Neural cell (in vitro differentiated cells): Measurements from ENCODE around the gene C1QTNF1. TPM values are rescaled to one million over a fixed set of nuclear protein-coding genes. Genes with fewer than 3 reads are reported as not detected.

Experiments
- H2AFZ ChIP-seq: fragments of 200-600, 300-800 bp; sonication (generic), shearing (Covaris generic); 2 replicates; pipeline ENCODE4 v1.6.0; 2014; ENCODE audit warnings: low read depth, mild to moderate bottlenecking, antibody characterized with exemption, low read length, moderate library complexity
- H3F3A ChIP-seq: fragments of 200-600 bp; shearing (Covaris generic); 2 replicates; pipeline ENCODE4 v1.6.1; 2016; ENCODE audit warnings: mild to moderate bottlenecking, moderate library complexity, mixed read lengths, antibody characterized with exemption, low read length; ENCODE audit not compliant: insufficient read depth, poor library complexity, severe bottlenecking
- H3K27ac ChIP-seq: fragments of 200-600, 300-800 bp; sonication (generic), shearing (Covaris generic); 2 replicates; pipeline ENCODE4 v1.5.1; 2014; ENCODE audit warnings: mild to moderate bottlenecking, low read length, moderate library complexity
- H3K27me3 ChIP-seq: fragments of 300-800, 200-600 bp; sonication (generic), shearing (Covaris generic); 2 replicates; pipeline ENCODE4 v1.6.0; 2014; ENCODE audit warnings: mild to moderate bottlenecking, low read depth, low read length, moderate library complexity; ENCODE audit not compliant: insufficient read depth
- H3K36me3 ChIP-seq: fragments of 300-800, 200-600 bp; sonication (generic), shearing (Covaris generic); 2 replicates; pipeline ENCODE4 v1.5.1; 2014; ENCODE audit warnings: mild to moderate bottlenecking, antibody characterized with exemption, low read length, moderate library complexity; ENCODE audit not compliant: insufficient read depth
- H3K4me2 ChIP-seq: fragments of 300-800, 200-600 bp; sonication (generic), shearing (Covaris generic); 2 replicates; pipeline ENCODE4 v1.6.0; 2014; ENCODE audit warnings: mild to moderate bottlenecking, low read length
- H3K4me3 ChIP-seq: fragments of 300-800, 200-600 bp; sonication (generic), shearing (Covaris generic); 2 replicates; pipeline ENCODE4 v1.5.1; 2014; ENCODE audit warnings: mild to moderate bottlenecking, low read length, moderate library complexity
- H3K79me2 ChIP-seq: fragments of 200-600 bp; shearing (Covaris generic); replicated peaks from 2 replicates; pipeline ENCODE4 v1.6.0; 2014; ENCODE audit warnings: mild to moderate bottlenecking, low read length, moderate library complexity; ENCODE audit not compliant: insufficient read depth
- H3K9ac ChIP-seq: fragments of 300-800, 200-600 bp; sonication (generic), shearing (Covaris generic); 2 replicates; pipeline ENCODE4 v1.6.1; 2016; ENCODE audit warnings: mild to moderate bottlenecking, low read length, mixed read lengths
- H3K9me2 ChIP-seq: fragments of 200-600 bp; shearing (Covaris generic); 2 replicates; pipeline ENCODE4 v1.6.1; 2016; ENCODE audit warnings: mild to moderate bottlenecking, low read length, mixed read lengths; ENCODE audit not compliant: insufficient read depth
- H3K9me3 ChIP-seq: fragments of 200-600, 300-800 bp; sonication (generic), shearing (Covaris generic); 2 replicates; pipeline ENCODE4 v1.6.1; 2016; ENCODE audit warnings: mild to moderate bottlenecking, mixed run types, low read length, moderate library complexity, mixed read lengths
- H4K20me1 ChIP-seq: fragments of 200-600 bp; shearing (Covaris generic); 2 replicates; pipeline ENCODE4 v1.6.1; 2016; ENCODE audit warnings: mild to moderate bottlenecking, mixed run types; ENCODE audit not compliant: insufficient read depth
- CTCF ChIP-seq: fragments of 450-650 bp; IDR thresholded peaks from 2 replicates; pipeline ENCODE4 v1.5.1; 2014; ENCODE audit warnings: antibody characterized with exemption, mild to moderate bottlenecking, moderate library complexity; ENCODE audit not compliant: poor library complexity, severe bottlenecking
- EP300 ChIP-seq: fragments of 450-650 bp; conservative IDR thresholded peaks from 2 replicates; pipeline ENCODE4 v1.6.1; 2014; ENCODE audit warnings: antibody characterized with exemption, mild to moderate bottlenecking, moderate library complexity; ENCODE audit not compliant: poor library complexity, severe bottlenecking
- EZH2 ChIP-seq: fragments of 200-600, 300-800 bp; shearing (Covaris generic), sonication (generic); IDR thresholded peaks from 2 replicates; pipeline ENCODE4 v1.6.1; 2014; ENCODE audit warnings: antibody characterized with exemption, low read length, borderline replicate concordance, mild to moderate bottlenecking; ENCODE audit not compliant: insufficient read depth, poor library complexity, severe bottlenecking
- MXI1 ChIP-seq: fragments of 450-650 bp; conservative IDR thresholded peaks from 2 replicates; pipeline ENCODE4 v1.6.1; 2014; ENCODE audit warnings: antibody characterized with exemption, mild to moderate bottlenecking; ENCODE audit not compliant: poor library complexity, severe bottlenecking
- POLR2AphosphoS5 ChIP-seq: IDR thresholded peaks from 2 replicates; pipeline ENCODE4 v1.6.1; 2012
- RAD21 ChIP-seq: fragments of 450-650 bp; conservative IDR thresholded peaks from 2 replicates; pipeline ENCODE4 v1.6.1; 2014; ENCODE audit warnings: antibody characterized with exemption, mild to moderate bottlenecking, moderate library complexity
- SMC3 ChIP-seq: fragments of 450-650 bp; conservative IDR thresholded peaks from 2 replicates; pipeline ENCODE4 v1.6.1; 2014; ENCODE audit warnings: antibody characterized with exemption, mild to moderate bottlenecking, moderate library complexity; ENCODE audit not compliant: poor library complexity
- TAF1 ChIP-seq: IDR thresholded peaks from 2 replicates; pipeline ENCODE4 v1.6.1; 2012; ENCODE audit warnings: low read depth
- polyA plus RNA-seq: library from polyadenylated mRNA; depleted of rRNA; stranded (reverse); fragments of >200 nt; gene quantifications from 2 replicates; pipeline ENCODE4 v1.2.3, GENCODE V29; 2014
- TF ChIP-seq, protein P1 (sequence below): IDR thresholded peaks from 2 replicates; pipeline ENCODE4 v1.6.1; 2012; ENCODE audit warnings: borderline replicate concordance

The C1QTNF1 gene
- polyA plus RNA-seq, 1 donor from 2014 or later, result 0.16 TPM

- Histone ChIP-seq H3K36me3 (no peaks in the 10 kb centered on the region), H3K9me2 (no peaks in the 10 kb centered on the region), H3K79me2 (peaks cover 21% of the 10 kb centered on the region), H3K9me3 (no peaks in the 10 kb centered on the region), H2AFZ (peak within 1 kb of the TSS; percentile 78), H3K27me3 (no peaks in the 10 kb centered on the region), H3K9ac (peak within 1 kb of the TSS; percentile 82), H3K4me3 (peak within 1 kb of the TSS; percentile 93), H4K20me1 (no peaks in the 10 kb centered on the region), H3F3A (no peaks in the 10 kb centered on the region), H3K4me2 (peak within 1 kb of the TSS; percentile 69), H3K27ac (no peak within 1 kb of the TSS)
- TF ChIP-seq RAD21, result no peak
- TF ChIP-seq SMC3, result no peak
- peak; percentile 29 for TF ChIP-seq EP300
- TF ChIP-seq POLR2AphosphoS5, result peak; percentile 90
- TF ChIP-seq, protein P1, sequence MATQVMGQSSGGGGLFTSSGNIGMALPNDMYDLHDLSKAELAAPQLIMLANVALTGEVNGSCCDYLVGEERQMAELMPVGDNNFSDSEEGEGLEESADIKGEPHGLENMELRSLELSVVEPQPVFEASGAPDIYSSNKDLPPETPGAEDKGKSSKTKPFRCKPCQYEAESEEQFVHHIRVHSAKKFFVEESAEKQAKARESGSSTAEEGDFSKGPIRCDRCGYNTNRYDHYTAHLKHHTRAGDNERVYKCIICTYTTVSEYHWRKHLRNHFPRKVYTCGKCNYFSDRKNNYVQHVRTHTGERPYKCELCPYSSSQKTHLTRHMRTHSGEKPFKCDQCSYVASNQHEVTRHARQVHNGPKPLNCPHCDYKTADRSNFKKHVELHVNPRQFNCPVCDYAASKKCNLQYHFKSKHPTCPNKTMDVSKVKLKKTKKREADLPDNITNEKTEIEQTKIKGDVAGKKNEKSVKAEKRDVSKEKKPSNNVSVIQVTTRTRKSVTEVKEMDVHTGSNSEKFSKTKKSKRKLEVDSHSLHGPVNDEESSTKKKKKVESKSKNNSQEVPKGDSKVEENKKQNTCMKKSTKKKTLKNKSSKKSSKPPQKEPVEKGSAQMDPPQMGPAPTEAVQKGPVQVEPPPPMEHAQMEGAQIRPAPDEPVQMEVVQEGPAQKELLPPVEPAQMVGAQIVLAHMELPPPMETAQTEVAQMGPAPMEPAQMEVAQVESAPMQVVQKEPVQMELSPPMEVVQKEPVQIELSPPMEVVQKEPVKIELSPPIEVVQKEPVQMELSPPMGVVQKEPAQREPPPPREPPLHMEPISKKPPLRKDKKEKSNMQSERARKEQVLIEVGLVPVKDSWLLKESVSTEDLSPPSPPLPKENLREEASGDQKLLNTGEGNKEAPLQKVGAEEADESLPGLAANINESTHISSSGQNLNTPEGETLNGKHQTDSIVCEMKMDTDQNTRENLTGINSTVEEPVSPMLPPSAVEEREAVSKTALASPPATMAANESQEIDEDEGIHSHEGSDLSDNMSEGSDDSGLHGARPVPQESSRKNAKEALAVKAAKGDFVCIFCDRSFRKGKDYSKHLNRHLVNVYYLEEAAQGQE, result no peak
- peak; percentile 62 for TF ChIP-seq MXI1
- no peak for TF ChIP-seq CTCF
- no peak for TF ChIP-seq TAF1
Measured at GRCh38 chr17:79009397-79010303, 14.3 kb upstream of the C1QTNF1 start, which contains the start of gene CANT1. Gene CANT1 (minus strand): TSS chr17:79009764. CDS start chr17:78997622, 12,142 bp downstream.

DNA sequence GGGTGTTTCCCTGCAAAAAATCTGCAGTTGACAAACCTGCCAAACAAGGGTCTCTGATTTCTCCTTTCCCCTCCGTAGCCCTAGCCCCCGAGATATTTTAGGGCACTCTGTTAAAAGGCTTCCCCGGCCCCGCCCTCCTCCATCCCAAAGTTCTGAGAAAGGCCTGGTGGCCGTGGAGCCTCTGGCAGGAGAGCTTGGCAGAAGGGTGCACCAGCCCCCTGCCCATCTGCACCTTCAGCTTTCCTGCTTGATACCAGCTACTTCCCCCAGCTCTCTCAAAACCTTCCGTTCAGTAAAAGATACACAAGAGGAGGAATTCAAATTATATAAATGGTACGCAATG is 13.7 kb upstream of the C1QTNF1 start:
- Histone ChIP-seq H4K20me1 (no peaks in the 10 kb centered on the region), H3K9me3 (no peaks in the 10 kb centered on the region), H3K27ac (no peak overlapping the region), H3K4me2 (no peak overlapping the region), H3K4me3 (peak overlapping the region; percentile 93), H2AFZ (peak overlapping the region; percentile 78), H3K36me3 (no peaks in the 10 kb centered on the region), H3F3A (no peaks in the 10 kb centered on the region), H3K79me2 (peaks cover 21% of the 10 kb centered on the region), H3K9me2 (no peaks in the 10 kb centered on the region), H3K27me3 (no peaks in the 10 kb centered on the region), H3K9ac (peak overlapping the region; percentile 82)
- no peak for TF ChIP-seq MXI1
- no peak for TF ChIP-seq TAF1
- no peak for TF ChIP-seq EP300
- no peak for TF ChIP-seq SMC3
- no peak for TF ChIP-seq POLR2AphosphoS5
- no peak for TF ChIP-seq EZH2
- TF ChIP-seq, protein P1, result no peak
- no peak for TF ChIP-seq CTCF
- no peak for TF ChIP-seq RAD21
